Measurements from ENCODE around the gene PRIM2.
"Not testable (repeated sequence)": the region's sequence is repeated elsewhere in the genome, so short reads cannot be mapped to it uniquely, and the experiment has no call there.

Gene PRIM2

GRCh38 chr6:57308755-57309154 lies 8.7 kb upstream of the PRIM2 start:
- DNase-seq (ENCODE audit: low read depth), result not testable (repeated sequence)

- not testable (repeated sequence) for DNase-seq (ENCODE audit: low read depth)
Observed at GRCh38 chr6:57310095-57310816, 7.2 kb upstream of the PRIM2 start.

GRCh38 chr6:57310817-57311157 lies 6.6 kb upstream of the PRIM2 start:
- no peak for DNase-seq (ENCODE audit: low read depth)

DNA sequence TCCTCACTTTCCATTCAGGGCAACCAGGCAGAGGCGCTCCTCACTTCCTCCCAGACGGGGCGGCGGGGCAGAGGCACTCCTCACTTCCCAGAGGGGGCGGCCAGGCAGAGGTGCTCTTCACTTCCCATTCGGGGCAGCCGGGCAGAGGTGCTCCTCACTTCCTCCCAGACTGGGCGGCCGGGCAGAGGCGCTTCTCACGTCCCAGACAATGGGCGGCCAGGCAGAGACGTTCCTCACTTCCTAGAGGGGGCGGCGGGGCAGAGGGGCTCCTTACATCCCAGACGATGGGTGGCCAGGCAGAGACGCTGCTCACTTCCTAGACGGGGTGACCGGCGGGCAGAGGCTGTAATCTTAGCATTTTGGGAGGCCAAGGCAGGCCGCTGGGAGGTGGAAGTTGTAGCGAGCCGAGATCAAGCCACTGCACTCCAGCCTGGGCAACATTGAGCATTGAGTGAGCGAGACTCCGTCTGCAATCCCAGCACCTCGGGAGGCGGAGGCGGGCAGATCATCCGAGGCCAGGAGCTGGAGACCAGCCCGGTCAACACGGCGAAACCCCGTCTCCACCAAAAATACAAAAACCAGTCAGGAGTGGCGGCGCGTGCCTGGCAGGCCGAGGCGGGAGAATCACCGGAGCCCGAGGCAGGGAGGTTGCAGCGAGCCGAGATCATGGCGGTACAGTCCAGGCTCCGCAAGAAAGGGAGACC lies 6.0 kb upstream of the PRIM2 start:
- DNase-seq (ENCODE audit: low read depth), result not testable (repeated sequence)

- no peak for DNase-seq (ENCODE audit: low read depth)
Observed at GRCh38 chr6:57312004-57312345, 5.5 kb upstream of the PRIM2 start.

- no peak for DNase-seq (ENCODE audit: low read depth)
Observed at GRCh38 chr6:57313009-57313408, 4.4 kb upstream of the PRIM2 start.

GRCh38 chr6:57313711-57314471 lies 3.5 kb upstream of the PRIM2 start:
- no peak for DNase-seq (ENCODE audit: low read depth)

DNA sequence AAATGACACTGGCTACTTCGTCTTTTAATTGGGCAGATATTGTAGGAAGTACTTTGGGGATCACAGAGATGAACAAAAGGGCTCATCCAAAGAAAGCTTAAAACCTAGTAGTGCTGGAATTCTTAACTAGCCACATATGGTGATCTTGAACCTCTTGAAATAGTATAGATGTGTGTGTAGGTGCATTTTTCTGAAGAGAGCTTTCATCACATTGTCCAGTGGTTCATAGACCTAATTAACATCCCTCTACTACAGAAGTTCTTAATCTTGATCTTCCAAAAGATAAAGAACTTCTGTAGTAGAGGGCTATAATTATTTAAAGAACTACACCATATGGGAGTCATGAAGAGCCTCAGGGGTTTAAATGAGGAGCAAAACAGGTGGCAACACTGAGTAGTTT lies 2.3 kb upstream of the PRIM2 start:
- DNase-seq (ENCODE audit: low read depth), result no peak

DNA sequence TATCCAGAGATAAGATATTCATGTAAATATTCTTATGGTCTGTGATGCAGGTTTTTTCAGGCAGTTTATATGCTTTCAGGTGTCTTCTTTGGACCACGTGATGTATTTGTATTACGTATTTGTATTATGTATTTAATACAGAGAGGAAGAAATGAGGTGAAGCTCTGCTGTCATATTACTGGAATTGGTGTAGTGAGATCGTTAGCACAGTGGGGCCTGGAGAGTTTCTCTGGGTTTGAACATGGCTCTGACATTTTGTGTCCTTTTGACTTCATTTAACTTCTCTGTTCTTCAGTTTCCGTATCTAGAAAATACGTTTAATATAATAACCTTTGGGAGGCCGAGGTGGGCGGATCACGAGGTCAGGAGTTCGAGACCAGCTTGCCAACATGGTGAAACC lies 1.6 kb upstream of the PRIM2 start:
- no peak for DNase-seq (ENCODE audit: low read depth)

DNA sequence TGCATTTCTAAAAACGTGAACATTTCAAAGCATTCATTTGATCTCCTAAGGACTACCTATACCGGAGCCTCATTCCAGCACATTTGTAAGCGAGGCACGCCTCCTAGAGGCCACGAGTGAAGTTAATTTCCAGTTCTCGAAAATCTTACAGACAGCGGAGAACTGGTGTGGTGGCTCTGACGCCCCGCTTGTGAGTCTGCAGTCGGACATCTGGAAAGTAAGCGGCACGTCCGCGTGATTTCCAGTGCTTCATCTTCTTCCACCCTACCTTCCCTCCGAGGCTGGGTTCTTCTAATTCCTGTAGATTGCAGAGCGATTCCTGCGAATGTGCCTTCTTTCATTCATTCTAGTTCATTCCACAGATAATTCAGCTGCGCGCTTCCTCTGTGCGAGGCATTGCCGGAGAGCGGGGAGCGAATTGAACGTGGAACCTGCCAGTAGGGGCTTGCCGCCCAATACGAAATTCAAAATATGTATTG lies 810 bp upstream of the PRIM2 start:
- DNase-seq (ENCODE audit: low read depth), result peak; percentile 67

- DNase-seq (ENCODE audit: low read depth), result no peak
Observed at GRCh38 chr6:57324538-57324937, 7.1 kb downstream of the PRIM2 start.

GRCh38 chr6:57327311-57327710 lies 9.9 kb downstream of the PRIM2 start:
- no peak for DNase-seq (ENCODE audit: low read depth)

GRCh38 chr6:57328074-57328473 lies 10.6 kb downstream of the PRIM2 start:
- no peak for DNase-seq (ENCODE audit: low read depth)

DNA sequence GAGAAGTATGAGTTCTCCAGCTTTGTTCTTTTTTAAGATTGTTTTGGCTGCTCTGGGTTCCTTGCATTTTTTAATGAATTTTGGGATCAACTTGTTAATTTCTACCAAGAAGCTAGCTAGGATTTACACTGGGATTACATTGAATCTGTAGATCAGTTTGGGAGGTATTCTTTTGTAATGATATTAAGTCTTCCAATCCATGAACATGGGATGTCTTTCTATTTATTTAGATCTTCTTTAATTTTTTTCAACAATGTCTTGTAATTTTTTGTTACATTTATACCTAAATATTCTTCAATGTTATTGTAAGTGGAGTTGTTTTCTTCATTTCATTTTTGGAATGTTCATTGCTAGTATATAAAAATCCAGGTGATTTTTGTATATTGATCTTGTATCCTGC lies 12.5 kb downstream of the PRIM2 start:
- DNase-seq (ENCODE audit: low read depth), result no peak

DNA sequence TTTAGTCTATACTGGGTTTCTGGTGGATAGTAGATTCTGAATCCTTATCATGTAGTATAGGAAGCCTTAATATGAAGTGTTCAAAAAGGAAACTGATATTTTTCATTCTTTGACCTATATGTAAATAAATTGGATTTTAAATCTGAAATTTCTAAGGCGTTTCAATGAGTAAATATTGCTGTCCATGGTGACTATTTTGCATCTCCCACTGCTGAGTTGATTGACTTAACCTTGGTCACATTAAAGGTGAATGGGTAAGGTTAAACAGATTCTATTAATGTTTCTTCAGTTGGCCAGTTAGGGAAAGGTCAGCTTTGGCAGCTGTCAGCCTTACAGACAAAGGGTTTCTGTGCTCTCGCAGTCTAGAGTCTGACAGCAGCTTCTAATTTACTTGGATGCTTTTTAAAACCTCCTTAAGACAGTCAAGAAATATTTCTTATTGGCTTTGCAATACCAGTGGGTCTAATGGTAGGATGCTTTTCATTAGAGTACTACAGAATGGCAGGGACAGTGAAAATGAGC lies 24.8 kb downstream of the PRIM2 start:
- DNase-seq (ENCODE audit: low read depth), result no peak

DNA sequence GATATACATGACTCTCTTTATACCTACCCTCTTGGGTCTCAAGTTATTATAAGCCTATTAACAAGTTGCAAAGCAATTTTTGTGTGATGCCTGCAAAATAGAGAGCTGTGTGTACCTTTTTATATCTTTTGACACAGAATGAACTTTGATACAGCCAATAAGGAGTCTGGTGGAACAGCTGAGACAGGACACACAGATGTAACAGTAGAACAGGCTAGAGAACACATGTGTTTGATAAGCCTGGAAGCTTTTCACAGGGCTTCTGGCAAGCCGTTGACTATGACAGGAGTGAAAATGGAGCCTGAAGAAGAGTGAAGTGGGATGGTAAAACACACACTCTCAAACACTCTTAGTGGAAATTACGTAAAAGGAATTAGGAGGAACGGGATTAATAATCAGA lies 25.9 kb downstream of the PRIM2 start:
- DNase-seq (ENCODE audit: low read depth), result not testable (repeated sequence)

DNA sequence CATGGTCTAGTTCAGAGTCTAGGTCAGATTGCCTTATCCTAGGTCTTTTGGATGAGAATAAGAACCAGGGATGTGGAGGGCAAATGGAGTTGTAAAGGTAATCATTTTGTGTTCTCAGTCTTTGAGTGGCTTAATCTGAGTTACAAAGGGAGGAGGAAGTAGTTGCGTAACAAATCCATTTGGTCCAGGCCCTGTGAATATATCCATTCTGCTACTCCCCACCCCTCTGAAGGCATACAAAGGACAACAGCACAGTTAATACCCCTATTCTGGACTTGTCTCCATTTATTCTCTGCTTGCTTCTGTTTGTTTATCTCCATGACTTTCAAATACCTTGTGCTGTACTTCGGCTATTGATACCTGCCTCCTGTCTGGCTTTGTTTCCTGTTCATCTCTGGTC lies 29.3 kb downstream of the PRIM2 start:
- not testable (repeated sequence) for DNase-seq (ENCODE audit: low read depth)

- DNase-seq (ENCODE audit: low read depth), result not testable (repeated sequence)
Observed at GRCh38 chr6:57347597-57347996, 30.2 kb downstream of the PRIM2 start.

- not testable (repeated sequence) for DNase-seq (ENCODE audit: low read depth)
Observed at GRCh38 chr6:57350443-57350842, 33.0 kb downstream of the PRIM2 start.

DNA sequence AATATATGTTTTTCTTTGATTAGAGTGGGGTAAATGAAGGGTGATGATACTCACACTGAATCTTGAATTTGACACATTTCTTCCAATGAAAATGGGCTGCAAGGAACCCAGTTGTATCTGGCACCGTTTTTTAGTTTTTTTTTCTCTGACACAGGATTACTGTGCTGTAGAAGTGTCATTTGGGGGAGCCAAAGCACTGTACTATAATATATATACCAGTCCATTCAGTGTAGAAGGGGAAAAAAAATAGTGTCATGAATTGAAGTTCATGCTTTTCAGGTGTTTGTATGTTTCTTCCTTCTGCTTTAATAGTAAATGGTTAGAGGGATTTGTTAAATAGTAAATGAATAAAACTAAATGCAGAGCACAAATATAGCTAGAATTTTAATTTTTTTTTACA lies 35.2 kb downstream of the PRIM2 start:
- not testable (repeated sequence) for DNase-seq (ENCODE audit: low read depth)

DNA sequence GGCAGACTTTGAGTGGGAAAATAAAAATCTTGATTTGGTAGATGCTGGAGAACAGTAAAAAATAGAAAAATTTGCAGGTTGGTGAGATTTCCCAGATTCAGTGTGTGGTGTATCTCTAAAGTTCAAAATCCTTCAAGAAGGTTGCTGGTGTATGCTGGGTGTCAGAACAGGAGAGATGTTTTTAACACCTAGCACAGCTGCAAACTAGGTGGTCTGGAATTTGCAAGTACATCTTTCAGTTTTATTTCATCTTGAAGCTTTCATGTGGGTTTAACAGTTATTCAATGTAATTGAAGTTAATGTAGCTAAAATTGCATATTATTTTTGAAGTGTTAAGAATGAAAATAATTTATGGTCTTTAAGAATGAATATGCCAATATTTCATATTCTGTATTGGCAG lies 40.9 kb downstream of the PRIM2 start:
- DNase-seq (ENCODE audit: low read depth), result not testable (repeated sequence)

DNA sequence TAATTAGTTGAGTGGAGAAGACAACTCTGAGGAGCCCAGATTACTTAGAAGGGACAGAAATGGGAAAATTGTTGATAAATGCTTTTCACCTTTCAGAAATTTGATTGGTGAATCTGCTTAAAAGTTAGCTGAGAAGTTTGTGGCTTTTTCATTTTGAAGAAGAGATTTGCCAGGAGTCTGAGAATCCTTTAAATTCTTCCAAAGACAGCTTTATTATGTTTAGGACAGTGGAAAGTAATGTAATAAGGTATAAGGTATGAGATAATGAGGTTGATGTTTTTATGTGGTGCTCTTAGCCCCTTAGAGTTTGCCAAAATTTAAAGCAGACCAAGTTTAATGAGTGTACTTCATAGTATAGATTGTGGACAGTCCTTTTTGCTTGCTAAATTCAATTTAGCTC lies 42.3 kb downstream of the PRIM2 start:
- not testable (repeated sequence) for DNase-seq (ENCODE audit: low read depth)

- DNase-seq (ENCODE audit: low read depth), result not testable (repeated sequence)
Observed at GRCh38 chr6:57362340-57362739, 44.9 kb downstream of the PRIM2 start.

Measured in stimulated activated CD8-positive, alpha-beta memory T cell treated with anti-CD3 and anti-CD28 coated beads, Interleukin-12 subunit alpha, Interleukin-12 subunit beta, amount 100 ng/mL, for 1 hour (primary cell).